ENCODE data around the gene PPY.
A peak's percentile ranks its signal among the peaks of the same experiment; 100 is the strongest.
"Not testable (repeated sequence)": the region's sequence is repeated elsewhere in the genome, so short reads cannot be mapped to it uniquely, and the experiment has no call there.

The PPY gene, protein sequence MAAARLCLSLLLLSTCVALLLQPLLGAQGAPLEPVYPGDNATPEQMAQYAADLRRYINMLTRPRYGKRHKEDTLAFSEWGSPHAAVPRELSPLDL

GRCh38 chr17:43942051-43942685 lies at the start of gene PPY:
TSS of gene PPY (minus strand) at chr17:43942476. CDS start at chr17:43941654, 822 bp downstream.
- DNase-seq: no peak

GRCh38 chr17:43988301-43988700 lies 46.0 kb upstream of the PPY start:
- DNase-seq: no peak

- no peak for DNase-seq
These were observed 45.1 kb upstream of the PPY start for GRCh38 chr17:43987131-43988021.

DNA sequence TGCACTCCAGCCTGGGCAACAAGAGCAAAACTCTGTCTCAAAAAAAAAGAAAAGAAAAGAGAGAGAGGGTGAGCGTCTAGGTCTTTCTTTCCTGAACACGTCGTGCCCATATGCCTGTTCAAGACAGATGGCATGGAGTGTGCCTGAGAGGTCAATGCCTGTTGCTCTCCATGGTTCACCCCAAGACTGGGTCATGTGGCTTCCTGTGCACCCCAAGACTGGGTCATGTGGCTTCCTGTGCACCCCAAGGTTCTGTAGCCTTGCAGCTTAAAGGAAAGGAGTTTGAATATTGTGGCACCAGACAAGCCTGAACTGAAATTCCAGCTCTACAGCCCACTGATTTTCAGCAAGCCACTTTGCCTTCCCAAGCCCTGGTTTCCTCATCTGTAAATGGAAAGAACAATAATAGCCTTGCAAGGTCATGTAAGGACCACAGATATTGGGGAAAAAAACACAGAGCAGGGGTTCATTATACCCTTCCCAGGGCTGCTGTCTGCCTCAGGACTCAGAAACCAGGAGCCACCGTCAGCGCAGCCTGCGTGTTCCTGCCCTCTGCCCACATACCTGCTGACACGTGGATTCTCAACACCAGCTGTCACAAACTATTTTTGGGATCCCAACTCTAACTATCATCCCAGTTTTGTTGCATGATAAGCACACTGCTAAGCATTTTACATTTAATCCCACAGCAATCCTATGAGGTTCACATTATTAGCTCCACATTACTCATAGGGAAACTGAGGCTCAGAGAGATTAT lies 44.1 kb upstream of the PPY start:
- DNase-seq: no peak

DNA sequence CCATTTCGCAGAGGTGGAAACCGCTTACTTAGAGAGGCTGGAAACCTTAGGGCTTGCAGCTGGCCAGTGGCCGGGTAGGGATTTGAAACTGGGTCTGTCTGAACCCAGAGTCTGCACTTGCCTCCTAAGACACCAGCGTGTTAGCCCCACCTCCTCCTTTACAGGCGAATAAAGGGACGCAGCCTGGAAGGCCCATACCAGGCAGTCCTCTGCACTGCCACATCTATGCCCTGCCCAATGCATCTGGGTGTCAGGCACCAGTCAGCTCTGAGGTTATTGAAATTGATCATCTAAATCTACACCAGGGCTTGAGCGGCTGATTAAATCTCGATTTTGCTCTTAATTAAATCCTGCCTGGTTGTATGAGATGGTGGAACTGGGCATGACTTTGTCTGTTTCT lies 42.2 kb upstream of the PPY start:
- no peak for DNase-seq

- peak; percentile 74 for DNase-seq
These were observed 41.5 kb upstream of the PPY start for GRCh38 chr17:43983515-43984411.

GRCh38 chr17:43983196-43983514 lies 40.9 kb upstream of the PPY start:
- DNase-seq: no peak

DNA sequence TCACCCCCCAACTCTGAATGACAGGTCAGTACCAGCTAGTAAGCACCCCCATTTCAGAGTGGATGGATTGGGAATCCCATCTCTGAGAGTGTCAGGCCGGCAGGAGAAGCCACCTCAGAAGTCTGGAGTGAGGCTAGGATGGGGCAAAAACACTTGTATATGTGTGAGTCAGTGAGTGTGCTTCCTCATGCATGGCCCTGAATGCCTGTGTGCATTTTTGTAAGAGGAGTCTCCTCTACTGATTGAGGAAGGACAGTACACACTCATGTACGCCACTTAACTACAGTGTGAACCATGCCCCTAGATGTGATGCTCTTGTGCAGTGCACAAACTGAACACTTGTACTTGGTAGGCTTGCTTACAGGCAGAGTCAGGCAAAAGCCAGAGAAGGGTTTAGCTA lies 39.9 kb upstream of the PPY start:
- DNase-seq: no peak

DNA sequence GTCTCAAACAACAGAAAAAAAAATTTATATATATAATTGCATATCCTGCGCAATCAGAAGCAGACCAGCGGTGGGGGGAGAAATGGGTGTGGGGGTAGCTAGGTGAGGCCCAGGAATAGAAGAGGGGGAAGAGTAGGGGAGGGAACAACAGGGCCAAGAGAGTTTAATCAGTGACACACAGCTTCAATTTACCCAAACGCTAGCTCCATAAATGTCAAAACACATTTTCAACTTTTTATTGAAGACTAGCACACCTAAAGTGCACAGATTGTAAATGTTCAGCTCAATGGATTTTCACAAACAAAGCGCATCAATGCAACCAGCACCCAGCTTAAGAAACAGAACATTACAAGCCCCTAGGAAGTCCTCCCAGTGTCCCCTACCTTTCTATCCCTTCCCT lies 37.4 kb upstream of the PPY start:
- no peak for DNase-seq

DNA sequence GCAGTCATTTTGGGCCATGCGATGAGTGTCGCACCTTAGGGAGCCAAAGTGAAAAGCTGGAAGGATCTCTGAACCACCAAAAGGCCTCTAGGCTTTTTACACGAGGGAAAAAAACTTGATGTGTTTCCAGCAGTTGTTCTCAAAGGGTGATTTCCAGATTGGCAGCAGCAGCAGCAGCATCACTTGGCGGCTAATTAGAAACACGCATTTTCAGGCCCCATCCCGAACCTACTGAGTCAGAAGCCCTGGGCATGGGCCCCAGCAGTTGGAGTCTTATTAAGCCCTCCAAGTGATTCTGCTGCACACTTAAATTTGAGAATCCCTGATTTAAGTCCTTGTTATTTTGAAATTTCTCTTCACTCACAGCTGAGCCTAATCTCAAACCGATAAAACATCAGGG lies 36.7 kb upstream of the PPY start:
- no peak for DNase-seq

DNA sequence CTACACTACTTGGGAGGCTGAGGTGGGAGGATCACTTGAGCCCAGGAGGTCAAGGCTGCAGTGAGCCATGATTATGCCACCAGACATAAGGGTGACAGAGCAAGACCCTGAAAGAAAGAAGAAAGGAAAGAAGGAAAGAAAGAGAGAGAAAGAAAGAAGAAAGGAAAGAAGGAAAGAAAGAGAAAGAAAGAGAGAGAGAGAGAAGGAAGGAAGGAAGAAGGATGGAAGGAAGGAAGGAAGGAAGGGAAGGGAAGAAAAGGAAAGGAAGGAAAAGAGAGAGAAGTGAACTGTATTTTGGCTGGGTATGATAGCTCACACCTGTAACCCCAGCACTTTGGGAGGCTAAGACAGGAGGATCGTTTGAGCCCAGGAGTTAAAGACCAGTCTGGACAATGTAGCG lies 35.8 kb upstream of the PPY start:
- no peak for DNase-seq

DNA sequence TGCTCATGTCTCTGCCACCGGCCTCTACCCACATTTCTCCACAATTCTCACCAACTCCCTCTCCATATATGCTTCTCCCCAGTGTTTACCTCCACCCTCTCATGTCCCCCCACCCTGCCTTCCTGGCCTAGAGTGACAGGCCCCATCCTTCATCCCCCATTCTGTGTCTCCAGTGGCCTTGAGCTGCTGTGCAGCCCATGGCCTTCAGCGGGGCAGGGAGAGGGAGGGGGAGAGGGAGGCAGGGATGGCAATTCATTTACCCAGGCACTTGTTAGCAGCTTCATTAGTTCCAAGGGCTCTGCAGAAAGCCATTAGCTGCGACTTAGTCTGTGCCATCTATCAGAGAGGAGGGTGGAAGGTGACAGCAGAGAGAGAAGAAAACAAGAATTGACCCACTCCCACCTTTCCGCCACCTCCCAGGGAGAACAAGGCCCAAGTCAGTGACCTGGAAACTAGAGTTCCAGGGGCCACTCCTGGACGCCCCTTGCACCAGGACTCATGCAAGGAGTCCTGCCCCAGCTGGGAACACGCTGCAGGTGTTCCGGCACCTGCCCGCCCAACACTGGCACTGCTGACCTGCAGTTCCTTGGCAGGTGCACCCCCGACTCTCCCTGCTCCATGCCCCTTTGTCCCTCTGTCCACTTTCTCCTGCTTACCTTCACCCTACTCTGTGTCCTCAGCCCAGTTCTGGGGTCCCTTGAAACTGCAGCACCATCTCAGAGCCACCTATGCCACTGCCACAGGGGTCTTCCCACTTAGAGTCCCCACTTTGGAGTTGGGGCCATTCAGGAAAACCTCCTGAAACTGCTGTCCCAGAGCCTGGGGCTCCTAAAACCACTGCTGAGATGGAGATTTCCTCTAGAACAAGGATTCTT lies 34.9 kb upstream of the PPY start:
- DNase-seq: no peak

- DNase-seq: no peak
These were observed 33.6 kb upstream of the PPY start for GRCh38 chr17:43975898-43976297.

DNA sequence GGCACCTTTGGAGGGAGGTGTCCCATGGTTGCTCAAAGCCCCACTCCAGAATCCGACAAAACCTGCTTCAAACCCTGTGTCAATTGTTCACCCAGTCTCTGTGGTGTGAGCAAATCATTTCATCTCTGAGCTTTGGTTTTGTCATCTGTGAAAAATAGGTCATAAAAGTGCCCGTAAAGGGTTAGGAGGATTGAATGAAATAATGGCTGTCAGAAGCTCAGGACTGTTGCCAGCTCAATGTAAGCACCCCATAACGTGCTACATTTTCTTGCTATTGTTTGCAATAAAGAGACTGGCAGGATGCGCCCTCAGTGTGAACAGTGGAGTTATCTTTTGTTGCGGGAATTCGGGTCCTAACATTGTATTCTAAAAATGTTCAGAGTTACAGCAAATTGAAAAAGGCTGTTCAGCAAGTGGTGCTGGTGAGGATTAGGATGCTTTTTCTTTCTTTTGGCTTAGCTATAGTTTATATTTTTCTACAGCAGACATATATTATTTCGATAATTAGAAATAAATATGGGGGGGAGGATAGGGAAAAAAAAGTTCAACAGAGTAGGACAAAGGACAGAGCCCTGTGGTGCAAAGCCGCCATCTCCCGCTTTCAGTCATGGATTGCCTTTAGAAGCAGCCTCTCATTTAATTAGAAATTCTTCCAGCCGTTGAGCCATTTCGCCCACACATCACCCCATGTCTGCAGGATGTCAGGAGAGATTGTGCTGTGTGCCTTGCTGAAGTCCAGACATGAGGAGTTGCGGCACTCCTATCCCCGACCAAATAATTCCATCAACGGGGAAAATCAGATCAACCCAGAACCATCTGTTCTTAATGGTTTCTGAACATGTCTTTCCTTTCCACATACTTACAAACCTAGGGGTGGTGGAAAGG lies 32.3 kb upstream of the PPY start:
- DNase-seq: peak; percentile 54

DNA sequence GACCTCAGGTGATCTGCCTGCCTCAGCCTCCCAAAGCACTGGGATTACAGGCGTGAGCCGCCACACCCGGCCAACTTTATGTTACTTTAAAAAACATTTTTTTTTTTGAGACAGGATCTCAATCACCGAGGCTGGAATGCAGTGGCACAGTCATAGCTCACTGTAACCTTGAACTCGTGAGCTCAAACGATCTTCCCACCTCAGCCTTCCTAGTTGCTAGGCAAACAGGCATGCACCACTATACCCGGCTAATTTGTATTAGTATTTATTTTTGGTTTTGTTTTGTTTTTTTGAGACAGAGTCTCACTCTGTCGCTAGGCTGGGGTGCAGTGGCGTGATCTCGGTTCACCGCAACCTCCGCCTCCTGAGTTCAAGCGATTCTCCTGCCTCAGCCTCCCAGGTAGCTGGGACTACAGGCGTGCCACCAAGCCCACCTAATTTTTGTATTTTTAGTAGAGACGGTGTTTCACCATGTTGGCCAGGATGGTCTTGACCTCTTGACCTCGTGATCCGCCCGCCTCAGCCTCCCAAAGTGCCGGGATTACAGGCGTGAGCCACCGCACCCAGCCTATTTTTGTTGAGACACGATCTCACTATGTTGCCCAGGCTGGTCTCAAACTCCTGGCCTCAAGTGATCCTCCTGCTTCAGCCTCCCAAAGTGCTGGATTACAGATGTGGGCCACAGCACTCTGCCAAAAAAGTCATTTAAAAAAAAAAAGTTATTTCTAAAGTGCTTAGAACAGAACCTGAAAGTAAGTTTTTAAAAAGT lies 30.4 kb upstream of the PPY start:
- not testable (repeated sequence) for DNase-seq

DNA sequence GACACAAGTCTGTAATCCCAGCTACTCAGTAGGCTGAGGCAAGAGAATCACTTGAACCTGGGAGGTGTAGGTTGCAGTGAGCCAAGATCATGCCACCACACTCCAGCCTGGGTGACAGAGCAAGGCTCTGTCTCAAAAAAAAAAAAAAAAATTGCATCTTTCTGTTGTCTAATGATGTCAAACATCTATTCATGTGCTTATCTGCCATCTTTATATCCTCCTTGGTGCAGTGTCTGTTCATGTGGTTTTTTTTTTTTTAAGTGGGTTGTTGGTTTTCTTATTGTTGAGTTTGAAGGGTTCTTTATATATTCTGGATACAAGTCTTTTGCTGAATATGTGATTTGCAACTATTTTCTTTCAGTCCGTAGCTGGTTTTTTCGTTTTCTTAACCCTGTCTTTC lies 29.2 kb upstream of the PPY start:
- DNase-seq: not testable (repeated sequence)

DNA sequence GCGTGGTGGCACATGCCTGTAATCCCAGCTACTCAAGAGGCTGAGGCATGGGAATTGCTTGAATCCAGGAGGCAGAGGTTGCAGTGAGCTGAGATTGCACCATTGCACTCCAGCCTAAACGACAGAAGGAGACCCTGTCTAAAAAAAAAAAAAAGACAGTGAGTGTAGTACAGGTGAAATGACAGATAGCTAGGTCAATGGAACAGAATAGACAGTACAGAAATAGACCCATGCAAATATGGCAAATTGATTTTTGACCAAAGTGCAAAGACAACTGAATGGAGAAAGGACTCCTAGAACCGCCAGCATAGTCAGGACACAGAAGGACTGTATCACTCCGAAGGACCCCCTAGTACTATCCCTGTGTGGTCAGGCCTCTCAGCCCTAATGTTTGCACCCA lies 28.1 kb upstream of the PPY start:
- DNase-seq: no peak

DNA sequence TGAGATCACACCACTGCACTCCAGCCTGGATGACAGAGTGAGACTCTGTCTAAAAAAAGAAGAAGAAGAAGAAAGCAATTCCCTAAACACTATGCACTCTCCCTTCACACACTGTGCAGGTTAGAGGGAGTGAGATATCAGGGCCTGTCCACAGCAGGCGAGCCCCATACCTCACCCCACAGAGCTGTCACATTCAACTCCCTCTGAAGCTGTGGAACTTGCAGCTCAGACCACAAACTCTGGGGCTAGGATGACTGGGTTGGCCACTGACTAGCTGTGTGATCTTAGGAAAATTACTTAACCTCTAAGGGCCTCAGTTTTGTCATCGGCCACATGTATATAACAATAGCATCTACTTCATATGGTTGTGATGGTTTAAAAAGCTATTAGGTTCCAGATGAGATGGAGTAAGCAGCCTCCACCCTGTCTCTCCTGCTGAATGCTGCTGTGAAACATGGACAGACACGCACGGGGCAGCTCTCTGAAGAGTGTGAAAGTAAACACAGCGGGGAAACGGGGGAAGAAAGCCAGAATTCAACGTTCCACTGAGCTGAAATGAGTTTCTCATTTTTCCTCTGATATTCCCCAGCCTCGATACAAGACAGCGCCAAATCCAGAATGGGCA lies 25.1 kb upstream of the PPY start:
- DNase-seq: no peak

GRCh38 chr17:43966276-43966675 lies 24.0 kb upstream of the PPY start:
- DNase-seq: no peak
